ENCODE data around the gene MDM2.
"Not testable (repeated sequence)": the region's sequence is repeated elsewhere in the genome, so short reads cannot be mapped to it uniquely, and the experiment has no call there.

Gene MDM2

DNA sequence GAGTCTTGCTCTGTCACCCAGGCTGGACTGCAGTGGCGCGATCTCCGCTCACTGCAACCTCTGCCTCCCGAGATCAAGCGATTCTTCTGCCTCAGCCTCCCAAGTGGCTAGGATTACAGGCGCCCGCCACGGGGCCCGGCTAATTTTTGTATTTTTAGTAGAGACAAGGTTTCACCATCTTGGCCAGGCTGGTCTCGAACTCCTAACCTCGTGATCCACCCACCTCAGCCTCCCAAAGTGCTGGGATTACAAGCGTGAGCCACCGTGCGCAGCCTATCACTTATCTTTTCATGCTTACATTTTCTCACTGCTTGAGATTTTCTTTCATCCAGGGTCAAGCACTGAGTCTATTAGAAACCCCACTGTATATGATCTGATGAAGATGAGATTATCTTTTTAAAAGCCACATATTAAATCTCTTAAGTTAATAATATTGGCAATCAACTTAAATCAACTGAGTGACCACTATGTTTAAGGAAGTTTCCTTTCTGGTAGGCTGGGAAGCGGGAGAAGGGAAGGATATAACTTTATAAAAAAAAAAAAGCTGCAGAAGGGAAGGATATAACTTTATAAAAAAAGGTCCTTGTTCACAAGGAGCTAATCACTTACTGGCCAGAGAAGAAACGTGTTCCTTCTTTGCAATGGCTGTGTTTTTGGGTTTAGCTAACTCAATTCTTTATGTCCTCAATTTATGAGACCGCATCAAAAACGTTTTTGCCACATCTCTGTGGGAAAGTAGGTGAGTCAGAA is 1.3 kb upstream of the MDM2 start:
- no peak for DNase-seq (ENCODE audit: low read depth in 2 of 2)

DNA sequence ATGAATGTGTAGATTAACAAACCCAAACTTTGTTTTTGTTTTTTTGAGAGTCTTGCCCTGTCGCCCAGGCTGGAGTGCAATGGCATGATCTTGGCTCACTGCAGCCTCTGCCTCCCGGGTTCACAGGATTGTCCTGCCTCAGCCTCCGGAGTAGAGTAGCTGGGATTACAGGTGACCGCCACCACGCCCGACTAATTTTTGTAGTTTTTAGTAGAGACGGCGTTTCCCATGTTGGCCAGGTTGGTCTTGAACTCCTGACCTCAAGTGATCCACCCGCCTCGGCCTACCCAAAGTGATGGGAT is 752 bp upstream of the MDM2 start:
- not testable (repeated sequence) for DNase-seq (ENCODE audit: low read depth in 2 of 2)

DNA sequence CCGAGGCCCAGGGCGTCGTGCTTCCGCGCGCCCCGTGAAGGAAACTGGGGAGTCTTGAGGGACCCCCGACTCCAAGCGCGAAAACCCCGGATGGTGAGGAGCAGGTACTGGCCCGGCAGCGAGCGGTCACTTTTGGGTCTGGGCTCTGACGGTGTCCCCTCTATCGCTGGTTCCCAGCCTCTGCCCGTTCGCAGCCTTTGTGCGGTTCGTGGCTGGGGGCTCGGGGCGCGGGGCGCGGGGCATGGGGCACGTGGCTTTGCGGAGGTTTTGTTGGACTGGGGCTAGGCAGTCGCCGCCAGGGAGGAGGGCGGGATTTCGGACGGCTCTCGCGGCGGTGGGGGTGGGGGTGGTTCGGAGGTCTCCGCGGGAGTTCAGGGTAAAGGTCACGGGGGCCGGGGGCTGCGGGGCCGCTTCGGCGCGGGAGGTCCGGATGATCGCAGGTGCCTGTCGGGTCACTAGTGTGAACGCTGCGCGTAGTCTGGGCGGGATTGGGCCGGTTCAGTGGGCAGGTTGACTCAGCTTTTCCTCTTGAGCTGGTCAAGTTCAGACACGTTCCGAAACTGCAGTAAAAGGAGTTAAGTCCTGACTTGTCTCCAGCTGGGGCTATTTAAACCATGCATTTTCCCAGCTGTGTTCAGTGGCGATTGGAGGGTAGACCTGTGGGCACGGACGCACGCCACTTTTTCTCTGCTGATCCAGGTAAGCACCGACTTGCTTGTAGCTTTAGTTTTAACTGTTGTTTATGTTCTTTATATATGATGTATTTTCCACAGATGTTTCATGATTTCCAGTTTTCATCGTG is 612 bp downstream of the MDM2 start:
- DNase-seq (ENCODE audit: low read depth in 2 of 2) = peak; percentile 23 to 31

DNA sequence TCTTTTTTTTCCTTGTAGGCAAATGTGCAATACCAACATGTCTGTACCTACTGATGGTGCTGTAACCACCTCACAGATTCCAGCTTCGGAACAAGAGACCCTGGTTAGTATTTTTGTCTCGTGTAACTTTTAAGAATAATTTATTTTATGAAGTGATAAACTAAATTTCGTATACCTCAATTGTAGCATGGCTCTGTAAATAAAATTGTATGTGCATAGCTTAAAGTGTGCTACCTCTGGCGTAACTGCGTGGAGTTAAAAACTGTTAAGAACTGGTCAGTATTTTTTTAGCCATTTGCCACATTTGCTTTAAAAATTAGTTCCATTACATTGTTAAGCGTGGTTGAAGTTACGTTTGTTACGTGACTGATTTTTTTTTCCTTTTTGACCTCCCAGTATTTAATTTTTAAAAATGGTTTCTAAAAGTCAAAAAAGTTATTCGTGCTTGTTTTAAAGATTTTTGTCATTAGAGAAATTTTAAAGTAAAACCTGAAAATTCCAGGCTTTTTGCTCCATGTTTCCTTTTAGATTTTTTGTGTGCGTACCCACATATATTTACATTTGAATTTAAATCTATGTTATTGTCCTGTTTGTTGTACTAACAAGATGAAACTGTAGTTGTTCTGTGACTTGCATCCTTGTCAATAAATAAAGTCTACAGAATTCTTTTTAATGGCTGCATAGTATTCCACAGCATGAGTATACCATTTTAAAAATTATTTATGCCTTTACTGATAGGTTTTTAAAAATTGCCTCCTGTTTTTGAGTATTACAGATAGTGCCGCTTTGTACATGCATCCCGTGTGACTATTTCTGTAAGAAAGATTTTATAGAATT is 1.4 kb downstream of the MDM2 start:
- no peak for DNase-seq (ENCODE audit: low read depth in 2 of 2)

DNA sequence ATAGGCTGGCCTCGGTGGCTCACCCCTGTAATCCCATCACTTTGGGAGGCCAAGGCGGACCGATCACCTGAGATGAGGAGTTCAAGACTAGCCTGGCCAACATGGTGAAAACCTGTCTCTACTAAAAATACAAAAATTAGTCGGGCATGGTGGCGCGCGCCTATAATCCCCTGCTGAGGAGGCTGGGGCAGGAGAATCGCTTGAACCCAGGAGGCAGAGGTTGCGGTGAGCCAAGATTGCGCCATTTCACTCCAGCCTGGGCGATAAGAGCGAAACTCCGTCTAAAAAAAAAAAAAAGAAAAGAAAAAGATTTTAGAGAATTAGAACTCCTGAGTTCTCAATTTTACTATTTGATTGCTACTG is 2.0 kb downstream of the MDM2 start:
- not testable (repeated sequence) for DNase-seq (ENCODE audit: low read depth in 2 of 2)

DNA sequence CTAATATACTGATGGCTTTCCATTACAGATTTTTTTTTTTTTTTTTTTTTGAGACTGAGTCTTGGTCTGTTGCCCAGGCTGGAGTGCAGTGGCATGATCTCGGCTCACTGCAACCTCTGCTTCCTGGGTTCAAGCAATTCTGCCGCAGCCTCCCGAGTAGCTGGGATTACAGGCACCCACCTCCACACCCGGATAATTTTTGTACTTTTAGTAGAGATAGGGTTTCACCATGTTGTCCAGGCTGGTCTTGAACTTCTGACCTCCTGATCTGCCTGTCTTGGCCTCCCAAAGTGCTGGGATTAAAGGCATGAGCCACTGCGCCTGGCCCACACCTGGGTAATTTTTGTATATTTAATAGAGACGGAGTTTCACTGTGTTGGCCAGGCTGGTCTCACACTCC is 3.6 kb downstream of the MDM2 start:
- DNase-seq (ENCODE audit: low read depth in 2 of 2) = not testable (repeated sequence)

DNA sequence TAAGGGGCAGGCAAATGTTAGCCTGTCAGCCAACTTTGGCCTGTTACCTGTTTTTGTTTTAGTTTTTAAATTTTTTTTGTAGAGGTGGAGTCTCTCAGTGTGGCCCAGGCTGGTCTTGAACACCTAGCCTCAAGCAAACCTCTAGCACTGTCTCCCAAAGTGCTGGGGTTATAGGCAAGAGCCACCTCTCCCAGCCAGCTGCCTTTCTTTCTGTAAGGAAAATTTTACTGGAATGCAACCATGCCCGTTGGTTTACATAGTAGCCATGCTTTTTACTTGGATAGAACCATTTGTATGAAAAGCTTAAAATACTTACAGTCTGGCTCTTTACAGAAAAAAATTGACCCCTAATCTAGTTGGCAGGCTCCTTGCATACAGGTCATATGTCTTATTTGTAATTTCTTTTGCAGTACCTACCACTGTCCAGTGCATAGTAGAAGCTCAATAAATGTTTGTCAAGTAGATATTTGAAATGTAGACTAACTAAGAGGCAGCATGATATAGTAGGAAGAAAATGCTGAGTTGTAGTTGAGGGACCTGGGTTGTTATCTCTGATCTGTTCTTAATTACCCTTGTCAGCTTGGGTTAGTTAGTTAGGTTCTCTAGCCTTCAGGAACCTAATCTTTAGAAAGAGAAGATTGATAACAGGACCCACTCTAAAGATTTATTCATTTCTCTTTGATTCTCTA is 4.7 kb downstream of the MDM2 start:
- no peak for DNase-seq (ENCODE audit: low read depth in 2 of 2)

DNA sequence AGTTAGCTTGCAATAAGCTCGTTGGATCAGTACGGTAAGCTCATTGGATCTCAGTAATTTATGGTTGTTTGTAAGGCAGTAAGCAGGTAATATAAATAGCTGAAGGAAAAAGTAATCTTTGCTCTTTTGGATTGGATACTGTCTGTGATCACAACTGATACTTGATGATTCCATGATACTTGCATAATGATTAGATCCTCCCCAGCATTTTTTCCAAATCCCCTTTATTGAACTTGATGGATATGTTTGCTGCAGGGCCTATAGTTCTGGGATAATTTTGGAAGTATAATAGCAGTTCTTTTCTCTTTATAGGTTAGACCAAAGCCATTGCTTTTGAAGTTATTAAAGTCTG is 5.2 kb downstream of the MDM2 start:
- no peak for DNase-seq (ENCODE audit: low read depth in 2 of 2)

DNA sequence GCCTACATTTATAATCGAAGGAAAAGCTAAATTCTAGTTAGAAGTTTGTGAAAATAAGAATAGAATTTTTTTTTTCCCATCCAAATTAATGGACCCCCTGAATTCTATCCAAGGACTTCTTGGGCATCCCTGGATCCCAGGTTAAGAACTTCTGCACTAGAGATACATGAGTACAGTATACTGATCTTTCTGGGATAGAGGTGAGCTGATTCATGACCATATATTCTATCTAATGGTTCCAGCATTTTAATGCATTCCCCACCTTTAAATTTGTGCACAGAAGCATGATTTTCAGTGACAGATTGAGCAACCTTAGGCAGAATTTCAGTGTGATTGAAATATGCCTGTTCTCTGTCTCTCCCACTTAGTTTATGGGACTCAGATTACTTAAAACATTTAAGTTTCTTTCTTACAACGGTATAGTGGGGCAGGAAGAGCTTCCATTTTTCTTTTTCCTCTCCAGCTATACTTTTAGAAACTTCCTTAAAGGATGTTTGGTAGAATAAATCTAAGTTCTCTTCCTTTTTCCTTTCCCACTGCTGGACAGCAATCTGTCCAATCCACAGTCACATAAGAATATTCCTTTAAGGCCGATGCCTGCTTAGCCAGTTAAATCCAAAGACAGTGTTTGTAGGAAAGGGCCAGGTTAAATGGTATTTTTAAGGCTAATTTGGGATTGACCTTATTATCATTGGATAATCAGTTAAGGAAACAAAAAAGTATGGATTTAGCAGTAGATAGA is 6.7 kb downstream of the MDM2 start:
- no peak for DNase-seq (ENCODE audit: low read depth in 2 of 2)

DNA sequence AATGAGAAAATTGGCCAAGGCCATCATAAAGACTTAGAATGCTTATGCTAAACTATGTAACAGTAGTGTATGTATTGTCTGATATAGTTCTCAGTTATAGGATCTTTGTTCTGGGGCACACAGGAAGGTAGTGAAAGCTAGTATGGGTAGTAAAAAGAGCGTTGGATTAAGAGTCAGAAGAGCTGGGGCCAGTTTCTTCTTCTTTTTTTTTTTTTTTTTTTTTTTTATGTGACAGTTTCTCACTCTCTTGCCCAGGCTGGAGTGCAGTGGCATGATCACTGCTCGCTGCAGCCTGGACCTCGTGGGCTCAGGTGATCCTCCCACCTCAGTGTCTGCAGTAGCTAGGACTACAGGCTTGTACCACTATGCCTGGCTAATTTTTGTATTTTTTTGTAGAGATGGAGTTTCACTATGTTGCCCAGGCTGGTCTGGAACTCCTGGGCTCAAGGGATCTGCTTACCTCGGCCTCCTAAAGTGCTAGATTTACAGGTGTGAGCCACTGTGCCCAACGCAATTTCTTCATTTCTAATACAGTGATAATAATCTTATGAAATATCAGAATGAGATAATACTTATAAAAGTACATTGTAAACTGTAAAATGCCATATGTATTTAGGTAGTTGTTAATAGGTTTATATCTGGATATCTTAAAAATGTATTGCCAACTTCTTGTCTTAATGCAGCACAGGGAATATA is 7.4 kb downstream of the MDM2 start:
- DNase-seq (ENCODE audit: low read depth in 2 of 2) = no peak

DNA sequence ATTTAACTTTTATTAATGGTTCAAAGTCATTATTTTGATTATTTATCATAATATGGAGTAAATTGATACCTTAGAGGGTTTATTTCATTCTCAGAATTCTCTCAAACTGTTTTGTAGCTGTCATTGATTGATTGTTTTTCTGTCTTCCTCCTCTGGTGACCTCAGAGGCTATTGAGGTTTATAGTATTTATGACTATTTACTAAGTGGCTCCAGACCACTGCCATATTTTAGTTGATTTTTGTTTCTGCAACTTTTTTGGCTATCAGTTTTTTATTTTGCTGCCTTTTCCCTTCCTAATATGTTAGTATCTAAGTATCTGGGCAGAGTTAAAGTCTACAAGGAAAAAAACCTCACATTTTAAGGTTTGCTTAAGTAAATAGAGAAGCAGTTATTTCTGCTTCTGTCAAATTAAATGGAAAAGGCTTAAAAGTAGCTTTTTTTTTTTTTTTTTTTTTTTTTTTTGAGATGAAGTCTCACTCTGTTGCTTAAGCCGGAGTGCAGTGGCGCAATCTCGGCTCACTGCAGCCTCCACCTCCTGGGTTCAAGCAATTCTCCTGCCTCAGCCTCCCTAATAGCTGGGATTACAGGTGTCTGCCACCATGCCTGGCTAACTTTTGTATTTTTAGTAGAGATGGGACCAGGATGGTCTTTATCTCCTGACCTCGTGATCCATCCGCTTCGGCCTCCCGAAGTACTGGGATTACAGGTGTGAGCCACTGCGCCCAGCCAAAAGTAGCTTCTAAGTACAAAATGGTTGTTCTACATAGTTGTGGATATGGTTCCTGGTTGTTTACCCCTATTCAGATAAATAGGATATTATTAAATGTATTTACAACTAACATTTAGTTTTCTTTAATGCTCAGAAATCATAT is 8.2 kb downstream of the MDM2 start:
- no peak for DNase-seq (ENCODE audit: low read depth in 2 of 2)

DNA sequence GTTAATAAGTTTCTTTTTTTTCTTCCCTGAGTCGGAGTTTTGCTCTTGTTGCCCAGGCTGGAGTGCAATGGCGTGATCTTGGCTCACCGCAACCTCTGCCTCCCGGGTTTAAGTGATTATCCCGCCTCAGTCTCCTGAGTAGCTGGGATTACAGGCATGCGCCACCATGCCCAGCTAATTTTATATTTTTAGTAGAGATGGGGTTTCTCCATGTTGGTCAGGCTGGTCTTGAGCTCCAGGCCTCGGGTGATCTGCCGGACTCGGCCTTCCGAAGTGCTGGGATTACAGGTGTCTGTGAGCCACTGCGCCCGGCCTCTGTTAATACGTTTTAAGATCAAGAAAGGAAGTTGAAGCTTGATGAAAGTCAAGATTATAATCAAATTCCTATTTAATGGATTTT is 11.5 kb downstream of the MDM2 start:
- not testable (repeated sequence) for DNase-seq (ENCODE audit: low read depth in 2 of 2)

DNA sequence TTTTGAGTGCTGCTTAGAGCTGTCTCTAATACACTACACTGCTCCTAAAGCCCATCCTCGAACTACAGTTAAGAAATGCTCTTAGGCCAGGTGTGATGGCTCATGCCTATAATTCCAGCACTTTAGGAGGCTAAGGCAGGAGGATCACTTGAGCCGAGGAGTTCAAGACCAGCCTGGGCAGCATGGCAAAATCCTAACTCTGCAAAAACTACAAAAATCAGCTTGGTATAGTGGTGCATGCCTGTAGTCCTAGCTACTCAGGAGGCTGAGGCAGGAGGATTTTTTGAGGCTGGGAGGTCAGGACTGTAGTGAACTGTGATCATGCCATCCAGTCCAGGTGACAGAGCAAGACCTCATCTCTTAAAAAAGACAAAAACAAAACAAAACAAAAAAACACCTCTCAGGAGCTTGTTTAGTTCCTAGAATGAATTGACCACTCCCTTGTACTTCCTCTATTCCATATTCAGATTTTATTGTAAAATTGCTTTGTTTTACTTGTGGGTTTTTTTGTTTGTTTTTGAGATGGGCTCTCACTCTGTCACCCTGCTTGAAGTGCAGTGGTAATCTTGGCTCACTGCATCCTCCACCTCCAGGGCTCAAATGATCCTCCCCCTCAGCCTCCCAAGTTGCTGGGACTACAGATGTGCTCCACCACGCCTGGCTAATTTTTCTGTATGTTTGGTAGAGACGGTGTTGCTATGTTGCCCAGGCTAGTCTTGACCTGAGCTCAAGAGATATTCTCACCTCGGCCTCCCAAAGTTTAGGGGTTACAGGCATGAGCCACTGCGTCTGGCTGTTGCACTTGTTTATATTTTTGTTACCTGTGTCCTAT is 13.6 kb downstream of the MDM2 start:
- DNase-seq (ENCODE audit: low read depth in 2 of 2) = no peak

DNA sequence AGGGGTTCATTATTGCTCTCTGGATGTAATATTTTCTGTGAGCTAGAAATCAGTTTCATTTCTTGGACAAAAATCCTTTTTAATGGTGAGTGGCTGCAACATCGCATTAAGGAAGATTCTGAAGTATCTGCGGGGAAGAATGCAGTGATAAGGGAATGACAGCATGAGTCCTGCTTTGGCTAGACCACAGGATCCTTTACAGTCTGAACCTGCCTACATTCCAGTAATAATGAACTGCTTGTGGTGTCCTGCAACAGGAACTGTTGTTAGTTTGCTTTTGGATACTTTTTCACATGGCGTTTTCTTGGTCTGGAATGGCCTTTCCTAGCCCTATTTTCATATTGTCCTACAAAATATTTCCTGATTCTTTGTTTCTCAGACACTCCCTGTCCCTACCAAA is 15.7 kb downstream of the MDM2 start:
- DNase-seq (ENCODE audit: low read depth in 2 of 2) = no peak

DNA sequence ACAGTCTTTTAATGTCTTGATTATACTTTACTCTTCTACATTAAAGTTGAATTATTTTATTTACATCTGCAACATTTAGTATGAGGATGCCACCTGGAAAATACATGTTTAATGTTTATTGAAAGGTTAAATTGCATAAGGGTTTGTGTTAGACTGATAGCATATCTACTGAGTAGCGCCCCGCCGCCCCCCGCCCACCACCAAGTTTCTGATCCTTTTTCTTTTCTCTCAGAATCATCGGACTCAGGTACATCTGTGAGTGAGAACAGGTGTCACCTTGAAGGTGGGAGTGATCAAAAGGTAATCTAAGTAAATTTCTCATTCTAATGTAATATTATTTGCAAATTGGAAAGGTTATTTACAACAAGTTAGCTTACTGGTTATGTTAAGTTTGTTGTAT is 16.2 kb downstream of the MDM2 start:
- DNase-seq (ENCODE audit: low read depth in 2 of 2) = no peak

DNA sequence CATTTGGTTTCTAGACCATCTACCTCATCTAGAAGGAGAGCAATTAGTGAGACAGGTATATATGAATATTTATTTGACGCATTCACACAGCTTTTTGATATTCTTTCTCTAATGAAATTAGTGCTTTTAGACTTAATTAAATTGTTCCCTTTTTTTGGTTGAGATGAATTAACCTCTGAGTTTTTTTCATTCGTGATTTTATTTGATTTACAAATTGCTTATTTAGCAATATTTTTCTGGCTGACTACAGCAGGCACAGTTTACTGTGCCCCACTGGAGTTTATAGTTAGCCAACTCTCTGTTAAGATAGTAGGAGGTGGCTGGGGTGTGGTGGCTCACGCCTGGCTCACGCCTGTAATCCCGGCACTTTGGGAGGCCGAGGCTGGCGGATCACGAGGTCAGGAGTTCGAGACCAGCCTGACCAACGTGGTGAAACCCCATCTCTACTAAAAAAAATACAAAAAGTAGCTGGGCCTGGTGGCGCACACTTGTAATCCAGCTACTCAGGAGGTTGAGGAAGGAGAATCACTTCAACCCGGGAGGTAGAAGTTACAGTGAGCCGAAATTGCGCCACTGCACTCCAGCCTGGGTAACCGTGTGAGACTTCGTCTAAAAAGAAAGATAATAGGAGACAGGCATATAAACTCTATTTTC is 16.7 kb downstream of the MDM2 start:
- no peak for DNase-seq (ENCODE audit: low read depth in 2 of 2)

DNA sequence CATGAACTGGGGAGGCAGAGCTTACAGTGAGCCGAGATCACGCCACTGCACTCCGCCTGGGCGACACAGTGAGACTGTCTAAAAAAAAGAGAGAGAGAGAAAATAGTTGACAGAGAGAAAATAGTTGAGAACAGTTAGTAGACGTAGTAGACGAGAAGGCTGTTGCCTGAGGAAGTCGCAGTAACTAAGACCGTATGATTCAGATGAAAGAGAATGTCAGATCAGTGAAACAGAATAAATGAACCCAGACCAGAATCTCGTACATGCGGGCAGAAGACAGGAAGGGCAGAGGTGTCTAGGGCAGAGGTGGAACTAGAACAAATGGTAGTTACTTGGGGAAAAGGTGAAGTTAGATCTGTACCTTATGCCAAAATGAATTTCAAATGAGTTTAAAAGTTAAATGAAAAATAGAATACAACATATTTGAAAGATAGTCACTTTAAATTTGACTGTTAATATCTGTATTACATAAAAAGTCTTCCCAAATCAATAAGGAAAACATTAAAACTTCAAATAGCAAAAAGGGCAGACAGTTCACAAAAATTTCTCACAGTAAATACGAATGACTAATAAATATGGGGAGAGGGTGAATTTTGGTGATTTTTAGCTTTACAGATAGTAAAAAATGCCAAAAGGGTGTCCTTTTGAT is 17.7 kb downstream of the MDM2 start:
- no peak for DNase-seq (ENCODE audit: low read depth in 2 of 2)
